DMS153 (cell line): Measurements from ENCODE around the gene OSBPL6.

ENCODE experiments used
- DNase-seq: peaks from one replicate; lab custom pipeline; 2025; lab: John Stamatoyannopoulos, UW

Gene OSBPL6

GRCh38 chr2:178359192-178359912 is 165.0 kb downstream of the OSBPL6 start:
- DNase-seq, result no peak

- no peak for DNase-seq
These were observed 167.3 kb downstream of the OSBPL6 start for GRCh38 chr2:178361588-178361987.

DNA sequence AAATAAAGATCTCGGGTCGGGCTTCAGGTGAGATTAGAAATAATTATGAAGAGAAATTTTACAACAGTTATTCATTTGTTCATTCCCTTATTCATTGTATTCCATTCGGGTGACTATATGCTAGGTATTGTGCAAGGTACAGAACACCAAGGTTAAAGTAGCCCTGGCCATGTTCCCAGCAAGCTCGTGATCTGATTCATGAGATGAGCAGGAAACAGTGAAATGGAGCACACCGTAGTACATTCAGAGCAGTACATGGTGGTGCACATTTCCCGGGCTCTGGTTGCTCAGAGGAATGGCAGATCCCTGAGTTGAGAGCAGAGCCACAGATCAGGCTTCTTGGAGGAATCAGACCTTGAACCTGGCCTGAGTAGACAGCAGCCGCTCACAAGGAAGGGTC is 168.9 kb downstream of the OSBPL6 start:
- DNase-seq, result no peak

DNA sequence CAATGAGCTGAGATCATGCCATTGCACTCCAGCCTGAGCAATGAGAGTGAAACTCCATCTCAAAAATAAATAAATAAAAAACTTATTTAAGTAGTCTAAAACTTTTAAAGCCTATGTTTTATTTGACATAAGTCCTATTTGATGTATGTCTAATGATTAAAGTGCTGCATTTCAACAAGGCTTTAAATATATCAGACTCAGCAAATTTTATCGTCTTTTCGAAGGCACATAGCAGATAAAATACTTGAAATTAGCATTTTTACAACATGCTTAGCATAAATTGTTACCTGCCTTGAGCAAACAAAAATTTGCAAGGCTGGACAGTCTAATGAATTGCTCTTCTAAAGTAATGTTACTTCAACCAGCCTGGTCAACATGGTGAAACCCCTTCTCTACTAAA is 170.8 kb downstream of the OSBPL6 start:
- no peak for DNase-seq

GRCh38 chr2:178366412-178366811 is 172.1 kb downstream of the OSBPL6 start:
- no peak for DNase-seq

GRCh38 chr2:178367344-178367743 is 173.0 kb downstream of the OSBPL6 start:
- DNase-seq, result no peak

DNA sequence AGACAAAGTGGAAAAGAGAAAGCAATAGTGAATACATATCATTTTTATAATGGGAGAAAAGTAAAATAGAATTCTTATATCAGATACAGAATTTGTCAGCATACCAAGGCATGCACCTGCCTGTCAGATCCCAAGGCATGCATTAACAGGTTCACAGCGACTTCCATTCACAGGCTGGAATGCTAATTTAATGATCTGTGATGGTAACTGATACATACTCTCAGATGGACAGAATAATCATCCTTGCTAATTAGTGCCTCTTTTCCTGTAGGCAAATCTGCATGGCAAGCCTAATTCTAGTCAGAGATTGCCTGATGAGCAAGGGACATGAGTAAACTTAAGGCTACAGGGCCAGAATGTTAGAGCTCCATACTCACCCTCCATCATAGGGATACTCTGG is 180.6 kb downstream of the OSBPL6 start:
- DNase-seq, result no peak

GRCh38 chr2:178377046-178377445 is 182.7 kb downstream of the OSBPL6 start:
- DNase-seq, result no peak

DNA sequence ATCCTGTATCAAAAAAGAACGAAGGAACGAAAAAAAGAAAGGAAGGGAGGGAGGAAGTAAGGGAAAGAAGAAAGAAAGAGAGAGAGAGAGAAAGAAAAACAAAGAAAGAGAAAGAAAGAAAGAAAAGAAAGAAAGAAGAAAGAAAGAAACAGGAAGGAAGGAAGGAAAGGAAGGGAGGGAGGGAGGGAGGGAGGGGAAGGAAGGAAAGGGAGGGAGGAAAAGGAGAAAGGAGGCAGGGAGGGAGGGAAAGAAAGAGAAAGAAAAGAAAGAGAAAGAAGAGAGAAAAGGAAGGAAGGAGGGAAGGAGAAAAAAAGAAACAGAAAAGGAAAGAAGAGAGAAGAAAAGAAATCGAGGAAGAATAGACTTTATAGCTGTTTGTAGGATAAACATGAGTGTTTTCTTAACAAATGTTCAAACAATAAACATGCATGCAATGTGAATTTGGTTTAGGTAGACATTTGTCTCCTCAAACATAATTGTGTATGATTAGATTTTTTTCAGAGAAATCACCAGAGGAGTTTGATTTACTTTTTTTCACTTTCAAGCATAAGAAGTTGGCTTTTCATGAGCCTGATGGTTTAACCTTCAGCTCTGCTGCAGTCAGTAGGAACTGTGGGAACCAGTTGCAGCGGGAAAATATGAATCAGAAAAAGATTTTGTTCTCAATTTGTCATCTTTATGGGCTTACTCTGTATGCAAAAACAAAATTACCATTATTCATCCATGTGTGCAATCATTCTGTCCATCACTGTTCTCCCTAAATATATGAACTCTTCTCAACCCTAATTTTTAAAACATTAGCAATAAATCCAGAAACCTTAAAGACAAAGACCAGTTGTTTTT is 185.1 kb downstream of the OSBPL6 start:
- DNase-seq, result no peak

- DNase-seq, result no peak
These were observed 186.5 kb downstream of the OSBPL6 start for GRCh38 chr2:178380763-178381162.

- no peak for DNase-seq
These were observed 189.4 kb downstream of the OSBPL6 start for GRCh38 chr2:178383718-178384117.

- DNase-seq, result no peak
These were observed 191.4 kb downstream of the OSBPL6 start for GRCh38 chr2:178385595-178386148.

GRCh38 chr2:178386986-178387597 is 192.8 kb downstream of the OSBPL6 start:
- no peak for DNase-seq

- DNase-seq, result no peak
These were observed 194.0 kb downstream of the OSBPL6 start for GRCh38 chr2:178388287-178388686.

DNA sequence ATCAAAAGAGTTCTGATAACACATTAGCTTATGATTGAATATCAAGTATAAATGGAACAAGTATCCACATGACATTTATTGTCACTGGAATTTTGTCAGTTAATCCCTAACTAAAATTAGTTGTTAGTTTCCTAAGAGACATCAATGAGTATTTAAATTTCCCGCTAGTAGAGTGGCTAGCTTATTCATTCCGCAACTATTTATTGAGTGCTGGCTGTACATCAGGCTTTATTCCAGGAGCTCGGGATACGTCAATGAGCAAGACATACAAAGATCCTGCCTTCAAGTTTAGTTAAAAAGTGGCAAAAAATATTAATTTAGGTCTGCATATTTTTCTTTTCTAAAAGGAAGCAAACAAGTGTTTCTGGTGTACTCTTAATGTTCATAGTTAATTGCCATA is 197.4 kb downstream of the OSBPL6 start:
- DNase-seq, result no peak

- no peak for DNase-seq
These were observed 197.9 kb downstream of the OSBPL6 start for GRCh38 chr2:178392215-178392614.

- no peak for DNase-seq
These were observed 200.5 kb downstream of the OSBPL6 start for GRCh38 chr2:178394859-178395258.

DNA sequence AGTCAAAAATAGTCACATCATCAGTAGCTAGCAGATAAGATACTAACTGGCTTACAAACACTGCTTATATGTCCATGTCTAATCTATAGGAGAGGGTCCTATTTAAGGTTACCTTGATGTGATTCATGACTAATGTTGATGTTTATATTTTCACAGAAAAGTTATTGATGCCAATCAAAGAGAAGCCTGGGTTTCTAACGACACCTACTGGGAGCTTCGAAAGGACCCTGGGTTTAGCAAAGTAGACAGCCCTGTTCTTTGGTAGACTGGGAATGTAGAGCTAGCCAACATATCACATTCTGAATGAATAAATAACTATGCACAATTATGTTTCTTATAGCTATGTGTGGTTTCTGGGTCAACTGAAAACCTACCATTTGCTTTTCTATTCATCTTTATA is 201.0 kb downstream of the OSBPL6 start:
- DNase-seq, result no peak

GRCh38 chr2:178395941-178396570 is 201.7 kb downstream of the OSBPL6 start:
- DNase-seq, result no peak

GRCh38 chr2:178397002-178397605 is 202.8 kb downstream of the OSBPL6 start:
- peak; percentile 25 for DNase-seq

GRCh38 chr2:178401994-178402437 is 207.7 kb downstream of the OSBPL6 start:
- DNase-seq, result no peak
